Stimulated activated effector memory CD8-positive, alpha-beta T cell treated with anti-CD3 and anti-CD28 coated beads, Interleukin-12 subunit alpha, Interleukin-12 subunit beta, amount 100 ng/mL, for 72 hours (primary cell): Measurements from ENCODE around the gene AGBL4.
A peak's percentile ranks its signal among the peaks of the same experiment; 100 is the strongest.

Experiments used
- ATAC-seq: fragments of 150-1000 bp; cut with Tn5 transposase; 2 replicates; pipeline ENCODE4 v1.10.0; 2021
- DNase-seq, 2 donors: peaks; one replicate each; pipeline ENCODE4 v3.0.0; 2021 to 2022; ENCODE audit warnings: low spot score in 2 of 2
- H3K27ac Mint-ChIP-seq: one replicate; pipeline ENCODE4 v1.8.0; 2022; ENCODE audit warnings: mild to moderate bottlenecking, mixed read lengths
- H3K36me3 Mint-ChIP-seq: one replicate; pipeline ENCODE4 v1.8.0; 2022; ENCODE audit warnings: mild to moderate bottlenecking, mixed read lengths
- H3K4me1 Mint-ChIP-seq: one replicate; pipeline ENCODE4 v1.8.0; 2022; ENCODE audit warnings: mixed read lengths
- H3K4me3 Mint-ChIP-seq: one replicate; pipeline ENCODE4 v1.8.0; 2022; ENCODE audit warnings: mild to moderate bottlenecking, mixed read lengths
- H3K9me3 Mint-ChIP-seq: one replicate; pipeline ENCODE4 v1.8.0; 2022; ENCODE audit warnings: mixed read lengths

AGBL4 gene

GRCh38 chr1:48566492-48566891 lies 1457.3 kb downstream of the AGBL4 start:
- DNase-seq = no peak
- no peak overlapping the region for H3K4me3 Mint-ChIP-seq
- no peak overlapping the region for H3K27ac Mint-ChIP-seq
- H3K4me1 Mint-ChIP-seq = no peaks in the 10 kb centered on the region
- no peaks in the 10 kb centered on the region for H3K9me3 Mint-ChIP-seq
- H3K36me3 Mint-ChIP-seq = no peaks in the 10 kb centered on the region
- ATAC-seq = no peak

DNA sequence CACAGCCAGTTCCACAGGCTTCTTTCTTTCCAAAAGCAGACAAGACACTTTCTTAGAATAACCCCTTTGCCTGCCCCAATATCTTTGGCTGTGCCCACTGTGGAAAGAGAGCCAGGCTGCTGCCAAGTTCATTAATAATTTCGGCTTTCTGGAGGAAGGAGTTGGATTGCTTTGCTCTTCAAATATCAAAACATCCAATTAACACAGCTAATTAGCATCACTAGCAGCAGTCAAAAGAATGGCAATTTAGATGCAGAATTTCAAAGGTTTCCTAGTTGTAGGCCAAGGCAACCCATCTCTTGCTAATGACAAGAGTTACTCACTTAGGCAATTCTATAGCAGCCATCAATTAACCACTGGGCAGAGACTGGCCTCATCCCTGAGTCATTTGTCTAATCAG lies 1460.7 kb downstream of the AGBL4 start:
- Mint-ChIP-seq H3K4me1 (no peaks in the 10 kb centered on the region), H3K36me3 (no peaks in the 10 kb centered on the region)
- ATAC-seq = no peak

DNA sequence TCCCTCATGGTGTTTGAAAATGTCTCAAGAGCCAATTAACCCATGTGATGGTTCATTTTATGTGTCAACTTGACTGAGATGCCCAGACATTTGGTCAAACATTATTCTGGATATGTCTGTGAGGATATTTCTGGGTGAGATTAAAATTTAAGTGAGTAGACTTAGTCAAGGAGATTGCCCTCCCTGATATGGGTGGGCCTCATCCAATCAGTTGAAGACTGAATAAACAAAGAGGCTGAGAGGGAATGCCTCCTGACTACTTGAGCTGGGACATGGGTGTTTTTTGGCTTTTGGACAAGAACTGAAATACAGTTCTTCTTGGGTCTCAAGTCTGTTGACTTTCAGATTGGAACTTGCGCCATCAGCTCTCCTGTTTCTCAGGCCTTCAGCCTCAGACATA lies 1462.3 kb downstream of the AGBL4 start:
- ATAC-seq (no peak), DNase-seq (no peak)
- Mint-ChIP-seq H3K9me3 (no peaks in the 10 kb centered on the region), H3K4me1 (no peaks in the 10 kb centered on the region), H3K36me3 (no peaks in the 10 kb centered on the region), H3K4me3 (no peak overlapping the region), H3K27ac (no peak overlapping the region)

More for the DNA sequence above, 1460.7 kb downstream of the AGBL4 start:
- no peaks in the 10 kb centered on the region for H3K9me3 Mint-ChIP-seq
- H3K27ac Mint-ChIP-seq = no peak overlapping the region
- DNase-seq = no peak
- H3K4me3 Mint-ChIP-seq = no peak overlapping the region

DNA sequence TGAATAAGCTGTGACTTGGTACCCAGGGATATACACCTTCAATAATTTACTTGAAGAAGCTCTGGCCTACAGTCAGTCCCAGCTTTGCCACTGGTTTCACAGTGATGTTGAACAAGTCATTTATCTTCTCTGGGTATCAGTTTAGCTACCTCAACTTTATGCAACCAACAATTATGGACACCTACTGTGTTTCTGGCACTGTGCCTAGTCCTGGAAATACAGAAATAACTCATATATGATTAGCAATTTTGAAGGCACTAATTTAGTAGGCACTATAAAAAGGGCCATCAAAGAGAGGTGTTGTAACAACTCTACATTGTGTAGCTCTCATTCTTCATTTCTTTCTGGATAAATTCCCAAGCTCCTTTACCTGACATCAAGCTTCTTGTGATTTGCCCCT lies 1463.2 kb downstream of the AGBL4 start:
- Mint-ChIP-seq H3K9me3 (no peaks in the 10 kb centered on the region), H3K4me1 (no peaks in the 10 kb centered on the region), H3K36me3 (no peaks in the 10 kb centered on the region), H3K27ac (no peak overlapping the region), H3K4me3 (no peak overlapping the region)
- DNase-seq = no peak
- ATAC-seq = no peak

GRCh38 chr1:48560116-48560515 lies 1463.6 kb downstream of the AGBL4 start:
- Mint-ChIP-seq H3K4me1 (no peaks in the 10 kb centered on the region), H3K36me3 (no peaks in the 10 kb centered on the region), H3K27ac (no peak overlapping the region), H3K9me3 (no peaks in the 10 kb centered on the region), H3K4me3 (no peak overlapping the region)
- ATAC-seq (no peak), DNase-seq (no peak)

DNA sequence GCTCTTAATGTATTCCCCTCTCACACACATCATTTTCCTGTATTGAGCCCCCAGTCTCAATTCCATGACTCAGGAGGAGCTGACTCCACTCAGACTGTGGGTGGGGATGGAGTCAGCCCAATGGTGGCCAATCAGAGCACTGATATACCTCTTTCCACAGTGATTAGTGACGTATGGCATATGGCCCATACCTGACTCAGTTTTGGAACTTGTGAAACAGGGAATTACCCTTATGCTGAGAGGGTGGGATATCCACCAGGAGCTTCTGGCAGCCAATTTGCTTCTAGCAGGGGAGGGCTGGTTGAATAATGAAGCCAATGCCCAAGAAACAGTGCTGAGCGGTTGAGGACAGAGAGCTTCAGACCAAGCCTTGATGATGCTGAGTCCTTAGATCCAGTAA lies 1465.4 kb downstream of the AGBL4 start:
- Mint-ChIP-seq H3K4me3 (no peak overlapping the region), H3K36me3 (no peaks in the 10 kb centered on the region), H3K9me3 (no peaks in the 10 kb centered on the region), H3K27ac (no peak overlapping the region), H3K4me1 (no peaks in the 10 kb centered on the region)
- DNase-seq (no peak), ATAC-seq (no peak)

GRCh38 chr1:48556186-48556850 lies 1467.4 kb downstream of the AGBL4 start:
- Mint-ChIP-seq H3K27ac (no peak overlapping the region), H3K4me1 (no peaks in the 10 kb centered on the region), H3K4me3 (no peak overlapping the region), H3K9me3 (no peaks in the 10 kb centered on the region), H3K36me3 (no peaks in the 10 kb centered on the region)
- no peak for DNase-seq
- no peak for ATAC-seq

GRCh38 chr1:48555271-48555670 lies 1468.5 kb downstream of the AGBL4 start:
- Mint-ChIP-seq H3K4me3 (no peak overlapping the region), H3K36me3 (no peaks in the 10 kb centered on the region), H3K27ac (no peak overlapping the region), H3K9me3 (no peaks in the 10 kb centered on the region), H3K4me1 (no peaks in the 10 kb centered on the region)
- no peak for DNase-seq
- ATAC-seq = no peak

GRCh38 chr1:48552903-48553606 lies 1470.7 kb downstream of the AGBL4 start:
- ATAC-seq (no peak), DNase-seq (no peak)
- Mint-ChIP-seq H3K4me1 (no peaks in the 10 kb centered on the region), H3K4me3 (no peak overlapping the region), H3K9me3 (no peaks in the 10 kb centered on the region), H3K27ac (no peak overlapping the region), H3K36me3 (no peaks in the 10 kb centered on the region)

GRCh38 chr1:48552420-48552819 lies 1471.3 kb downstream of the AGBL4 start:
- H3K9me3 Mint-ChIP-seq = no peaks in the 10 kb centered on the region
- no peak overlapping the region for H3K4me3 Mint-ChIP-seq
- H3K27ac Mint-ChIP-seq = no peak overlapping the region
- H3K4me1 Mint-ChIP-seq = no peaks in the 10 kb centered on the region
- no peaks in the 10 kb centered on the region for H3K36me3 Mint-ChIP-seq
- DNase-seq (no peak), ATAC-seq (peak; percentile 4)

DNA sequence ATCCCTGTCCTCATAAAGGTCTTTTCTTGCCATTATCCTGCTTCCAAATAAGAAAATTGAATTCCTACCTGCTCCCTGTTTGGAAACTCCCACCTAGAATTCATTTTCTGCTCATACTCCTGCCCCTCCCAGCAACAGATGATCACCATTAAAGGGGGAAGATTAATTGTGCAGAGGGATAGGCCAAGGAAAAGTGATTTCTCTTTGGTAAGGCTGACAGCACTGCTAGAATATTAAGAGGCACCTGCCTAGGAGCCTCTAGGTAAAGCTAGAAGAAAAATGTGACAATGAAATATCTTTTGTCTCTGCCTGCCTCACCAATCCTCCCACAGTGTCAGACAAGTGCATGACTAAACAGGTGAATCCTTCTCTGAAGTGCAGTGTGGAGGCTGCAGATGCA lies 1474.8 kb downstream of the AGBL4 start:
- Mint-ChIP-seq H3K4me1 (no peaks in the 10 kb centered on the region), H3K36me3 (no peaks in the 10 kb centered on the region), H3K27ac (no peak overlapping the region), H3K4me3 (no peak overlapping the region), H3K9me3 (no peaks in the 10 kb centered on the region)
- no peak for ATAC-seq
- no peak for DNase-seq

GRCh38 chr1:48547561-48548220 lies 1476.1 kb downstream of the AGBL4 start:
- H3K4me3 Mint-ChIP-seq = no peak overlapping the region
- ATAC-seq = no peak
- no peak for DNase-seq
- no peak overlapping the region for H3K27ac Mint-ChIP-seq
- no peaks in the 10 kb centered on the region for H3K36me3 Mint-ChIP-seq
- no peaks in the 10 kb centered on the region for H3K4me1 Mint-ChIP-seq
- no peaks in the 10 kb centered on the region for H3K9me3 Mint-ChIP-seq

GRCh38 chr1:48543854-48544253 lies 1479.9 kb downstream of the AGBL4 start:
- Mint-ChIP-seq H3K4me1 (no peaks in the 10 kb centered on the region), H3K9me3 (no peaks in the 10 kb centered on the region), H3K4me3 (no peak overlapping the region), H3K36me3 (no peaks in the 10 kb centered on the region), H3K27ac (no peak overlapping the region)
- DNase-seq (no peak), ATAC-seq (no peak)

GRCh38 chr1:48540587-48540986 lies 1483.2 kb downstream of the AGBL4 start:
- no peak overlapping the region for H3K27ac Mint-ChIP-seq
- H3K36me3 Mint-ChIP-seq = no peaks in the 10 kb centered on the region
- H3K4me1 Mint-ChIP-seq = no peaks in the 10 kb centered on the region
- H3K4me3 Mint-ChIP-seq = no peak overlapping the region
- DNase-seq = no peak
- no peak for ATAC-seq
- H3K9me3 Mint-ChIP-seq = no peaks in the 10 kb centered on the region

GRCh38 chr1:48536477-48536876 lies 1487.3 kb downstream of the AGBL4 start:
- Mint-ChIP-seq H3K4me3 (no peak overlapping the region), H3K27ac (no peak overlapping the region), H3K36me3 (no peaks in the 10 kb centered on the region), H3K4me1 (no peaks in the 10 kb centered on the region), H3K9me3 (no peaks in the 10 kb centered on the region)
- DNase-seq = no peak
- no peak for ATAC-seq

DNA sequence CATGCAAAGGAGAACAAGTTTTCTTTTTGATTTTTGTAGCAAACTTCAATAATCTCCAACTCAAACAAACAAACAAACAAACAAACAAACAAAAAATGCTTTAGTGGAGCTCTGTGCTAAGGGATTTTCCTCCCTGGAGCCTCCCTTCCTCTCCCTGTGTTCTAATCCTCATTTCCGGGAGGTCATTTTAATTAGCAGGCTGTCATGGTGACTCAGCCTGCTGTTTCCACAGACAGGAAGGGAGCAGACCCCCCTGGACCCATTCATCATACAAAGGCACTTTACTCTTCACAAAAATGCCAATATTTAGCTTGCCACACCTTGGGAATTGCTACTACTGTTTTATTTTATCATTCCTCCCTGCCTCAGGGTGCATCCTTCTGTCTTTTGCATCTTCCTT lies 1490.8 kb downstream of the AGBL4 start:
- Mint-ChIP-seq H3K4me1 (no peaks in the 10 kb centered on the region), H3K27ac (no peak overlapping the region), H3K4me3 (no peak overlapping the region), H3K36me3 (no peaks in the 10 kb centered on the region), H3K9me3 (no peaks in the 10 kb centered on the region)
- no peak for DNase-seq
- ATAC-seq = no peak
